BJ (cell line): Measurements from ENCODE around the gene SPIN1. TPM values are rescaled to one million over a fixed set of nuclear protein-coding genes. Genes with fewer than 3 reads are reported as not detected.

ENCODE experiments used
- CTCF ChIA-PET: fragments of 350-600 bp; formaldehyde crosslinking; extraction: SDS; loops from one replicate; lab custom pipeline; 2021; ENCODE audit warnings: antibody characterized with exemption, inconsistent platforms; lab: Yijun Ruan, JAX
- POLR2A ChIA-PET: fragments of 300-600 bp; sonication (Branson Sonifier 250); formaldehyde crosslinking; extraction: SDS; loops from one replicate; lab custom pipeline; 2021; ENCODE audit warnings: antibody characterized with exemption; lab: Charles Lee
- DNase-seq: peaks from one replicate; pipeline ENCODE4 v3.0.0-alpha.2; 2011; ENCODE audit warnings: low read depth
- H3K27me3 ChIP-seq: 2 replicates; pipeline ENCODE4 v1.6.0; 2011; ENCODE audit warnings: low read length; ENCODE audit not compliant: control insufficient read depth, insufficient read depth
- H3K36me3 ChIP-seq: 2 replicates; pipeline ENCODE4 v1.5.1; 2011; ENCODE audit warnings: low read length; ENCODE audit not compliant: control insufficient read depth, insufficient read depth
- H3K4me3 ChIP-seq: 2 replicates; pipeline ENCODE4 v1.5.1; 2011; ENCODE audit warnings: low read depth, mild to moderate bottlenecking, control low read depth, low read length
- CTCF ChIP-seq: IDR thresholded peaks from 2 replicates; pipeline ENCODE4 v1.5.1; 2011; ENCODE audit warnings: low read depth, mild to moderate bottlenecking, control low read depth, inconsistent platforms, low read length, moderate library complexity; ENCODE audit not compliant: insufficient read depth
- polyA plus RNA-seq: library from polyadenylated mRNA; depleted of rRNA; stranded (reverse); fragments of >200 nt; gene quantifications from 2 replicates; pipeline ENCODE4 v1.2.3, GENCODE V29; 2011

Gene SPIN1
- polyA plus RNA-seq, 1 experiment, result 53.4 TPM

GRCh38 chr9:88392549-88392948, 4.3 kb downstream of the SPIN1 start:
- ChIA-PET CTCF (interaction anchor here (0.7 to 1.6 kb wide), 2 partner anchors 145 to 212 kb away, joined by 3 read pairs; no protein-coding TSS in a partner anchor), POLR2A (interaction anchor here (0.7 kb wide), 1 partner anchor 890 kb away, joined by 3 read pairs; no protein-coding TSS in a partner anchor)
- no peak for TF ChIP-seq CTCF
- H3K27me3 ChIP-seq, result no peaks in the 10 kb centered on the region
- H3K36me3 ChIP-seq, result no peaks in the 10 kb centered on the region
- H3K4me3 ChIP-seq, result no peak overlapping the region
- DNase-seq, result no peak

- no peaks in the 10 kb centered on the region for H3K36me3 ChIP-seq
- no peak for DNase-seq
- TF ChIP-seq CTCF, result no peak
- ChIA-PET POLR2A (no interaction called here), CTCF (no interaction called here)
- no peaks in the 10 kb centered on the region for H3K27me3 ChIP-seq
- no peak overlapping the region for H3K4me3 ChIP-seq
Observed at GRCh38 chr9:88396836-88397577, 8.8 kb downstream of the SPIN1 start.

- H3K27me3 ChIP-seq, result no peaks in the 10 kb centered on the region
- TF ChIP-seq CTCF, result no peak
- CTCF ChIA-PET, result no interaction called here
- DNase-seq, result no peak
- POLR2A ChIA-PET, result no interaction called here
- no peak overlapping the region for H3K4me3 ChIP-seq
- no peaks in the 10 kb centered on the region for H3K36me3 ChIP-seq
Observed at GRCh38 chr9:88398016-88398415, 9.8 kb downstream of the SPIN1 start.

- no peaks in the 10 kb centered on the region for H3K27me3 ChIP-seq
- H3K4me3 ChIP-seq, result no peak overlapping the region
- H3K36me3 ChIP-seq, result no peaks in the 10 kb centered on the region
- POLR2A ChIA-PET, result no interaction called here
- CTCF ChIA-PET, result no interaction called here
- no peak for DNase-seq
- TF ChIP-seq CTCF, result no peak
Observed at GRCh38 chr9:88399966-88400365, 11.7 kb downstream of the SPIN1 start.

GRCh38 chr9:88403340-88403739, 15.1 kb downstream of the SPIN1 start:
- no peak for DNase-seq
- Histone ChIP-seq H3K27me3 (no peaks in the 10 kb centered on the region), H3K4me3 (no peak overlapping the region), H3K36me3 (no peaks in the 10 kb centered on the region)
- TF ChIP-seq CTCF, result no peak
- ChIA-PET POLR2A (no interaction called here), CTCF (interaction anchor here (1.0 to 1.4 kb wide), 3 partner anchors 11 to 33 kb away, joined by 3 to 4 read pairs (median 3); no protein-coding TSS in a partner anchor)
